H1 (cell line): ENCODE data around the gene IGF2R. TPM values are rescaled to one million over a fixed set of nuclear protein-coding genes. Genes with fewer than 3 reads are reported as not detected.

ENCODE experiments used
- CREB1 ChIP-seq: IDR thresholded peaks from 2 replicates; pipeline ENCODE4 v1.6.1; 2012; ENCODE audit warnings: inconsistent platforms
- polyA plus RNA-seq, 7 experiments: library from polyadenylated mRNA; depleted of rRNA in 3 of 7; stranded (reverse) in 5 of 7; unstranded in 2 of 7; fragments of >200 nt in 5 of 7; fragments of 200-250 nt in 2 of 7; gene quantifications; 1 replicate in 5 of 7; 2 replicates in 1 of 7; 4 replicates in 1 of 7; pipeline versions ENCODE4 v1.2.1 to v1.2.3, GENCODE V29; 2011 to 2013; ENCODE audit warnings: missing spikeins in 2 of 7, mixed read lengths in 2 of 7
- total RNA-seq: library from RNA; stranded (reverse); fragmentation: NEBNext Ultra II Directional; extraction: Animal tissue kit (Norgen Biotek cat#: 25700); gene quantifications from 2 replicates; pipeline ENCODE4 v1.2.1, GENCODE V29; 2021

IGF2R gene
- total and polyA plus RNA-seq, 2 of the 8 experiments (the other 6 are each of a cell fraction or from before 2014, with no cell fraction given) = 20.6 to 74.1 TPM

DNA sequence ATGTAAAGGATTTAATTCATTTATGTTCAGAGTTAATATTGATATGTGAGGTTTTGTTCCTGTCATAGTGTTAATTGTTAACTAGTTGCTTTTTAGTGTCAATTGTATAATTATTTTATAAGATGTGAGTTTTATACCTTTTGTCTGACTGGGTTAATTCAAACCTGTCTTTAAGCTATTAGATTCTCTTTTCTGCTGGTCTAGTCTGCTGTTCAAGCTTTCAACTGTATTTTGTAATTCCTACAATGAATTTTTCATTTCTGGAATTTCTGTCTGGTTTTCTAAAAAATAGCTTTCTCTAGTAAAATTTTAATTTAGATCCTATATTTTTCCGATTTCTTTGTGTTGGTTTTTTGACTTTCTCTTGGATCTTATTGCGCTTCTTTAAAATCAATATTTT is 26.5 kb downstream of the IGF2R start (continued):
- no peak for TF ChIP-seq CREB1
